Stimulated activated naive CD8-positive, alpha-beta T cell treated with anti-CD3 and anti-CD28 coated beads, Interleukin-15, Interleukin-2, amounts not matched to agents 100 ng/mL and 50 ng/mL, for 24 hours (primary cell): ENCODE data around the gene DHX35.

Source experiments
- H3K27ac Mint-ChIP-seq: one replicate; pipeline ENCODE4 v1.8.0; 2021; ENCODE audit warnings: mild to moderate bottlenecking, mixed read lengths
- H3K27me3 Mint-ChIP-seq: one replicate; pipeline ENCODE4 v1.8.0; 2021; ENCODE audit warnings: mixed read lengths
- H3K36me3 Mint-ChIP-seq: one replicate; pipeline ENCODE4 v1.8.0; 2021; ENCODE audit warnings: low read depth, mixed read lengths
- H3K4me1 Mint-ChIP-seq: one replicate; pipeline ENCODE4 v1.8.0; 2021; ENCODE audit warnings: low read depth, mixed read lengths
- H3K4me3 Mint-ChIP-seq: one replicate; pipeline ENCODE4 v1.8.0; 2021; ENCODE audit warnings: mild to moderate bottlenecking, mixed read lengths
- H3K9me3 Mint-ChIP-seq: one replicate; pipeline ENCODE4 v1.8.0; 2021; ENCODE audit warnings: mixed read lengths

The DHX35 gene

DNA sequence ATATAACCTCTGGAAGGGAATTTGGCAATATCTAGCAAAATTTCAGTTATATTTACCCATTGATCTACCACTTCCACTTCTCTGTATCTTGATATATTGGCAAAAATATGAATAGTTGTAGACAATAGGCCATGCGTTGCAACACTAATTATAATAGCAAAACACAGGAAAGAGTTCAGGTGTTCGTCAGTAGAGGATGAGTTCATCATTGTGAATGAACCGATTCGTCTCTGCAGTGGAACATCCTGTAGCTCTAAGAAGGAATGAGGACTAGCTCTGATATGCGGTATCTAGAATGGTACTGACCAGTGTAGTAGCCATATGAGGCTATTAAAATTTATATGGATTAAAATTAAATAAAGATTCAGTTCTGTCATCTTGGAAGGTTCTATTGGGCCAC lies 27.6 kb upstream of the DHX35 start:
- Mint-ChIP-seq H3K27ac (no peak overlapping the region), H3K27me3 (no peaks in the 10 kb centered on the region), H3K36me3 (peaks cover 12% of the 10 kb centered on the region), H3K9me3 (no peaks in the 10 kb centered on the region), H3K4me1 (peaks cover 6% of the 10 kb centered on the region), H3K4me3 (no peak overlapping the region)

DNA sequence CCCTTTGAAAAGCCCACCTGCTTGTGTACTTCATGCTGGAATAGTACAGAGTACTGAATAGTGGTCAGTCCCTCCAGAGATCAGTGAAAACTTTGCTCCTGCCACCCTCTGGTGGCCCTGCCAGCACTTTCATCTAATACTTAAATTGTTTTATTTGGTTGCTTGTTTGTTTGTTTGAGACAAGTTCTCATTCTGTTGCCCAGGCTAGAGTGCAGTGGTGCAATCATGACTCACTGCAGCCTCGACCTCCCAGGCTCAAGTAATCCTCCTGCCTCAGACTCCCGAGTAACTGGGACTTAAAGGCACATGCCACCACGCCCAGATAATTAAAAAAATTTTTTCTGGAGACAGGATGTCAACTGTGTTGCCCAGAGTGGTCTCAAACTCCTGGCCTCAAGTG lies 26.9 kb upstream of the DHX35 start:
- no peaks in the 10 kb centered on the region for H3K4me1 Mint-ChIP-seq
- peaks cover 14% of the 10 kb centered on the region for H3K36me3 Mint-ChIP-seq
- no peak overlapping the region for H3K4me3 Mint-ChIP-seq
- no peaks in the 10 kb centered on the region for H3K27me3 Mint-ChIP-seq
- H3K9me3 Mint-ChIP-seq, result no peaks in the 10 kb centered on the region
- no peak overlapping the region for H3K27ac Mint-ChIP-seq

DNA sequence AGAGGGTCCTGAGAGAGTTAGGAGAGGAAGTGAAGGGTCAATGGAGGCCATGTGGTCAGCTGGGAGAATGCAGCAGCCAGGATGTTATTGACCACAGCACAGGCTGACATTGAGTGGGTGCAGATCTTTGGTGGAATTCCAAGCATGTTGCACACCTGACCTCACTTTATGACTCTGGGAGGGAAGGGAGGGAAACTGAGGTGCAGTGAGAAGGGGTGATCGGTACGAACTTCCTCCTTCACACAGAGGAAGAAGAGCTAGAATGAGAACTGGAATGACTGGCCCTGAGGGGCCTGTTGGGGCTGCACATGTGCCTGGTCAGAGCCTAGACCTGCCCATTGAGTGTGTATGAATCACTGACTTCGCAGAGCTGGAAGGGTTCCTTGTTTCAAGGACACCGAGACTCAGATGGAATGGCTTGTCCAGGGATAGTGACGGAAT lies 26.2 kb upstream of the DHX35 start:
- Mint-ChIP-seq H3K4me1 (no peaks in the 10 kb centered on the region), H3K27ac (no peak overlapping the region), H3K36me3 (peaks cover 15% of the 10 kb centered on the region), H3K27me3 (no peaks in the 10 kb centered on the region), H3K4me3 (no peak overlapping the region), H3K9me3 (no peaks in the 10 kb centered on the region)

DNA sequence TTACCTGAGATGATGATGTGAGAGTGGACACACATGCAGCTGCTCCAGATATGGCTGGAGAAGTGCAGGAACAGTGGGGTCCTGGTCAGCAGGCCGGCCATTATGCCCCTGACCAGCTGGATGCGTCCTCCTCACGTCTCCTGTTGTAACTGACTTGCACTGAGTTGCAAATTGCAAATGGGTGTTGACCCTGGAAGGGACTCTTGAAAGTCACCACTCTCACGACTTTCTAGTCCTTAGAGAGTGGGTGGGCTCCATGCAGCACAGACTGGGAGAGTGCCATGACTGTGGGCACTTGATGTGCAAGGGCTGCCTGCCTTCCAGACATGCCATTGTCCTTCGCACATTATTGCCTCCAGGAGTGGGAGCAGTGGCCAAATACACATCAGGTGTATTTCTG lies 25.1 kb upstream of the DHX35 start:
- no peaks in the 10 kb centered on the region for H3K27me3 Mint-ChIP-seq
- no peak overlapping the region for H3K27ac Mint-ChIP-seq
- H3K36me3 Mint-ChIP-seq, result peaks cover 25% of the 10 kb centered on the region
- H3K4me3 Mint-ChIP-seq, result no peak overlapping the region
- H3K4me1 Mint-ChIP-seq, result no peaks in the 10 kb centered on the region
- H3K9me3 Mint-ChIP-seq, result no peaks in the 10 kb centered on the region

DNA sequence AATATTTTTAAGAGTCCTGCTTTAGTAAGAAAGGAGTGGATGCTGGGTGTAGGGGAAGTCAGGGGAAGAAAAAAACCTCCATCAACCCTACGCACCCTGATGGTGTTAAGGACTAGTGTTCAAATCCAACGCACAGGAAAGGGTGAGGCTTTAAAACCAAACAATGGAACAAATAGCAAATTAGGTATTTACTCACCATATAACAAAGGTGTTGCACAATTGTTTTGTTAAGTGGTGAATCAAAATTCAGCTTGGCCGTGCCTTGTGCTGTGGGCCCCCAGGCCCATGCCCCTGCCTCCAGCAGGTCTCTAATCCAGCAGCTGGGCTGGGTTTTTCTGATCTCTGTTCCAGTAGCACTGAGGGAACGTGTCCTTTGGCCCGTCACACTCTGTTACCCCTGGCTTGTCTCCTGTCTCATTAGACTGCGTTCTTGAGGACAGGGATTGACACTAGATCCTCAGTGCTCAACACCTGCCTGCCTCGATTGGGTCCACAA lies 24.1 kb upstream of the DHX35 start:
- Mint-ChIP-seq H3K27me3 (no peaks in the 10 kb centered on the region), H3K4me1 (no peaks in the 10 kb centered on the region), H3K36me3 (peaks cover 35% of the 10 kb centered on the region), H3K4me3 (no peak overlapping the region), H3K27ac (no peak overlapping the region), H3K9me3 (no peaks in the 10 kb centered on the region)

DNA sequence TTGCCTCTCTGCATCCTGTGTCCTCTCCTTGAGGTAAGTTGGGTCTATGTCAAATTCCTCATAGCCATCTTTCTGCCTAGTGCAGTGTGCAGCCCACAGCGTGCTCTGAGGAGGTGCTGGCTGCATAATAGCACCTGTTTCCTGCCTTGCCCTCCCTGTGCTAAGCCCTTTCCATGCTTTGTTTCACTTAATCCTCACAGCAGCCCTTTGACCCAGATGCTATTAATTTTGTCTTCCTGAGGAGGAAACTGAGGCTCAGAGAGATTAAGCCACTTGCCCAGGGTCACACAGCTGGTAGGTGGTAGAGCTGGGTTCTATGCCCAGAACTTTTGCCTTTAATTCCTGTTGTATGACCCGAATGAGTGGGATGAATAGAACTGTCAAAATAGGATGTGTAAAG lies 22.5 kb upstream of the DHX35 start:
- Mint-ChIP-seq H3K27me3 (no peaks in the 10 kb centered on the region), H3K36me3 (peaks cover 42% of the 10 kb centered on the region)

DNA sequence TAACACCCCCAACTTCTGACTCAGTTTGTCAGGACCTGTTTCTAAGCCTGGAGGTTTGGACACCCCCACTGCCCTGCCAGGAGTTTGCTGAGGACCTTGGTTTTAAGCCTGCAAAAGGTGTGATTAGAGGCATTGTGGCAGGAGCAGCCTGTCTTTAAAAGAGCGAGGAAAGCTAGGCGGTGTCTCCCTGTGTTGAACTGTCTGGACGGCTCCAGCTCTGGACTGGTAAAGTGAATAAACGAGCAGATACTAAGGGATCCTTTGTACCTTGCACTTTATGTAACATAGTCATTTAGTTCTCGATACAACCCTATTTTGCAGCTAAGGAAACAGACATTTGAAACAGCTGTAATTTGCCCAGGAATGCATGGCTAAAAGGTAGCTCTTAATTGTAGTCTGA lies 21.5 kb upstream of the DHX35 start:
- Mint-ChIP-seq H3K27ac (no peak overlapping the region), H3K27me3 (no peaks in the 10 kb centered on the region), H3K36me3 (peaks cover 42% of the 10 kb centered on the region), H3K4me1 (no peaks in the 10 kb centered on the region), H3K9me3 (no peaks in the 10 kb centered on the region), H3K4me3 (no peak overlapping the region)

More for the DNA sequence above, 22.5 kb upstream of the DHX35 start:
- Mint-ChIP-seq H3K4me3 (no peak overlapping the region), H3K4me1 (no peaks in the 10 kb centered on the region), H3K9me3 (no peaks in the 10 kb centered on the region), H3K27ac (no peak overlapping the region)

DNA sequence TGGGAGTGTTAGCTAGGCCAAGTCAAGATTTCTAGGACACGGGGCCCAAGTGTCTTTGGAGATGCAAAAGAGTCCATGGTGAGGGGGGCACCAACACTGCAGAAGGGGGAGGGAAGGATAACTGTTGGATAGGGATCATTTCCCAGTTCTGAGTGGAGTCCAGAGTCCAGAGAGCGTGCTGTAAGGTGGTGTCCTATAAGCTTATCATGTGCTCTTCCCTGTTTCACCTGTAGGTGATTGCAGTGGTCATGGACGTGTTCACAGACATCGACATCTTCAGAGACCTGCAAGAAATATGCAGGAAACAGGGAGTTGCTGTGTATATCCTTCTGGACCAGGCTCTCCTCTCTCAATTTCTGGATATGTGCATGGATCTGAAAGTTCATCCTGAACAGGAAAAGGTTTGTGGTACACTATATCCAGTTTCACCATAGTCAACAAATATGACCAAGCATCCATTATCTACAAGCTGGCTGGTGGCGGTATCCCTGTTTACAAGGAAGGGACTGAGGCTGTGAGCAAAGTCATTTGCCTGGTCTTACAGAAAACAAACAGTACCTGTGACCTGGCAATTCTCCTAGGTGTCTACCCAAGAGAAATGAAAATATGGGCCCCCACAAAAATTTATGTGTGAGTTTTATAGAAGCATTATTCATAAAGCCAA lies 20.3 kb upstream of the DHX35 start:
- H3K4me3 Mint-ChIP-seq, result no peak overlapping the region
- no peaks in the 10 kb centered on the region for H3K9me3 Mint-ChIP-seq
- H3K36me3 Mint-ChIP-seq, result peaks cover 49% of the 10 kb centered on the region
- H3K27ac Mint-ChIP-seq, result no peak overlapping the region
- H3K4me1 Mint-ChIP-seq, result no peaks in the 10 kb centered on the region
- no peaks in the 10 kb centered on the region for H3K27me3 Mint-ChIP-seq

DNA sequence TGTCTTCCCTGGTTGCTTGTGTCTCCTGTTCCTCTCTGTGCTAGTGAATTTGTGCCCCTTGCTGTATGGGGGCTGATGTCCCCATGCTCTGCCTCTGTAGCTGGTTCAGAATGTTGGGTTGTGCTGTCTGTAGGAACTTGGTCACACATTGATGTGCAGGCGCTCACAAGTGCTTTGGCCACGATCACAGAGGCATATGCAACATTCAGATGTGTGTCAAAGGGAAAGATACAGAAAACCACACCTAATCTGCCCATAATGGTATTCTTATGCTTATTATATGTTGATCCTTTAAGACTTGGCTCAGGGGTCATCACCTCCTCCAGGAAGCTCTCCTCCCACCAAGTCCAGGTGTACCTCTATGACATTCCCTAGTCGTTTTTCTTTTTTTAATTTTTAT lies 17.1 kb upstream of the DHX35 start:
- no peaks in the 10 kb centered on the region for H3K9me3 Mint-ChIP-seq
- peaks cover 54% of the 10 kb centered on the region for H3K36me3 Mint-ChIP-seq

DNA sequence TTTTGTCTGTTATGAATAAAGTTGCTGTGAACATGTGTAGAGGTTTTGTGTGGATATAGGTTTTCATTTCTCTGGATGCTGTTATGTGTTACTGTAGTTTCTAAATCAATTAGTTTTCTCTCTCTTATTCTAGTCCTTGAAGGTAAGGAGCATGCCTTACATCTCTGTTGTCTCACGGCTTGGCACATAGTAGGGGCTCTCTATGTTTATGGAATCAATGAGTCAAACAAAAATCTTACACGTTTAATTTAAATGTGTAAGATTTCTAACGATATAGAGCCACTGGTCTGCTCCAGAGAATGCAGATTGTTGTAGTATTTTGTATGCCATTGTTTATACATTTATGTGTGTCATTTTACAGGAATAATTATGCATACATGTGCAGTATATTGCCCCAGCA lies 15.3 kb upstream of the DHX35 start:
- no peaks in the 10 kb centered on the region for H3K4me1 Mint-ChIP-seq
- H3K4me3 Mint-ChIP-seq, result no peak overlapping the region
- H3K9me3 Mint-ChIP-seq, result no peaks in the 10 kb centered on the region
- peaks cover 55% of the 10 kb centered on the region for H3K36me3 Mint-ChIP-seq
- H3K27me3 Mint-ChIP-seq, result no peaks in the 10 kb centered on the region
- no peak overlapping the region for H3K27ac Mint-ChIP-seq

More for the DNA sequence above, 17.1 kb upstream of the DHX35 start:
- Mint-ChIP-seq H3K27ac (no peak overlapping the region), H3K27me3 (no peaks in the 10 kb centered on the region), H3K4me3 (no peak overlapping the region), H3K4me1 (no peaks in the 10 kb centered on the region)

DNA sequence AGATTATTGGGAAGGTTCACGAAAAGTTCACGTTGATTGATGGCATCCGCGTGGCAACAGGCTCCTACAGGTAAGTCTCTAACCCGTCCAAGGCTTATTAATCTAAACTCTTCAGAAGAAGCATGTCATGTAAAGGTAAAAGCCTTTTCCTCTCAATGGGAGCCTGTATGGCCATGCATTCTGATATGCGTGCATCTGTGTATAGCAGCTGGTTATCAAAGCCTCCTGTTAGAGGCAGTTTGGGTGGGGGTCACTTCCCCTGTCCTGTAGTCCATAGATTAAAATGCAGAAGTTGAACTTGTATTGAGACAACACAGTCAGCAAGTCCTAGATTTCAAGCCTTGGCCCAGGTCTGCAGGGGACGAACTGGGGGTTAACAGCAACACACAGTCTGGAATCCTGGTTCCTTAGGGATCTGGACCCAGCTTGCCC lies 14.2 kb upstream of the DHX35 start:
- no peaks in the 10 kb centered on the region for H3K9me3 Mint-ChIP-seq
- H3K4me1 Mint-ChIP-seq, result no peaks in the 10 kb centered on the region
- H3K36me3 Mint-ChIP-seq, result peaks cover 52% of the 10 kb centered on the region
- H3K27ac Mint-ChIP-seq, result no peak overlapping the region
- H3K27me3 Mint-ChIP-seq, result no peaks in the 10 kb centered on the region
- H3K4me3 Mint-ChIP-seq, result no peak overlapping the region

DNA sequence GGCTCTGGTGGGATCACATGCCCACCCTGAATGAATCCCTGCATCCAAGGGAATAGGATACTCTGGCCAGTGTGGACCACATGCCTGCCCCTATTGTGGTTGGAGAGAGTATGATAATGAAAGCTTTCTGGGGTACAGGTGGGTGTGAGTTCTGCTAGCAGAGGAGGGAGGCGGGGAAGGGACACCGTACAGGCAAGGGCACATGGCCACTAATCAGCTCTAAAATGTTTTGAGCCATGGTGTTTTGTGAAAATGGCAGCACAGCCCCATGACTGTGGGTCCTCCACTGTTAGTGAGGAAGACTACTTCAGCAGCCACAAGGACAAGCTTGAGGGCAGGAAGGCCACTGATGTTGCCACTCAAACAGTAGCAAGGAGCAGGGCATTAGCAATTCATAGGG lies 11.9 kb upstream of the DHX35 start:
- Mint-ChIP-seq H3K4me1 (no peaks in the 10 kb centered on the region), H3K27ac (no peak overlapping the region), H3K27me3 (no peaks in the 10 kb centered on the region), H3K4me3 (no peak overlapping the region), H3K36me3 (peaks cover 45% of the 10 kb centered on the region), H3K9me3 (no peaks in the 10 kb centered on the region)

DNA sequence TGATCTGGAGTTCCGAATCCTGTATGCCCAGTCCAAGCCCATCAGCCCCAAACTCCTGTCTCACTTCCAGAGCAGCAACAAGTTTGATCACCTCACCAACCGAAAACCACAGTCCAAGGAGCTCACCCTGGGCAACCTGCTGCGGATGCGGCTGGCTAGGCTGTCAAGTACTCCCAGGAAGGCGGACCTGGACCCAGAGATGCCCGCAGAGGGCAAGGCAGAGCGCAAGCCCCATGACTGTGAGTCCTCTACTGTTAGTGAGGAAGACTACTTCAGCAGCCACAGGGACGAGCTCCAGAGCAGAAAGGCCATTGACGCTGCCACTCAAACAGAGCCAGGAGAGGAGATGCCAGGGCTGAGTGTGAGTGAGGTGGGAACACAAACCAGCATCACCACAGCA lies 10.5 kb upstream of the DHX35 start:
- no peak overlapping the region for H3K4me3 Mint-ChIP-seq
- no peaks in the 10 kb centered on the region for H3K9me3 Mint-ChIP-seq
- H3K4me1 Mint-ChIP-seq, result no peaks in the 10 kb centered on the region
- no peaks in the 10 kb centered on the region for H3K27me3 Mint-ChIP-seq
- no peak overlapping the region for H3K27ac Mint-ChIP-seq
- H3K36me3 Mint-ChIP-seq, result peaks cover 39% of the 10 kb centered on the region

DNA sequence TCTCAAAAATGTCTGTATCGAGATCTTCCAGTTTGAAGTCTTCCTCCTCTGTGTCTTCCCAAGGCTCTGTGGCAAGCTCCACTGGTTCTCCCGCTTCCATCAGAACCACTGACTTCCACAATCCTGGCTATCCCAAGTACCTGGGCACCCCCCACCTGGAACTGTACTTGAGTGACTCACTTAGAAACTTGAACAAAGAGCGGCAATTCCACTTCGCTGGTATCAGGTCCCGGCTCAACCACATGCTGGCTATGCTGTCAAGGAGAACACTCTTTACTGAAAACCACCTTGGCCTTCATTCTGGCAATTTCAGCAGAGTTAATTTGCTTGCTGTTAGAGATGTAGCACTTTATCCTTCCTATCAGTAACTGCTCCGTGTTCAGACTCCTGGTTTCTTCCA lies 10.0 kb upstream of the DHX35 start:
- no peaks in the 10 kb centered on the region for H3K4me1 Mint-ChIP-seq
- no peaks in the 10 kb centered on the region for H3K27me3 Mint-ChIP-seq
- peaks cover 34% of the 10 kb centered on the region for H3K36me3 Mint-ChIP-seq
- no peaks in the 10 kb centered on the region for H3K9me3 Mint-ChIP-seq
- H3K27ac Mint-ChIP-seq, result no peak overlapping the region
- no peak overlapping the region for H3K4me3 Mint-ChIP-seq

DNA sequence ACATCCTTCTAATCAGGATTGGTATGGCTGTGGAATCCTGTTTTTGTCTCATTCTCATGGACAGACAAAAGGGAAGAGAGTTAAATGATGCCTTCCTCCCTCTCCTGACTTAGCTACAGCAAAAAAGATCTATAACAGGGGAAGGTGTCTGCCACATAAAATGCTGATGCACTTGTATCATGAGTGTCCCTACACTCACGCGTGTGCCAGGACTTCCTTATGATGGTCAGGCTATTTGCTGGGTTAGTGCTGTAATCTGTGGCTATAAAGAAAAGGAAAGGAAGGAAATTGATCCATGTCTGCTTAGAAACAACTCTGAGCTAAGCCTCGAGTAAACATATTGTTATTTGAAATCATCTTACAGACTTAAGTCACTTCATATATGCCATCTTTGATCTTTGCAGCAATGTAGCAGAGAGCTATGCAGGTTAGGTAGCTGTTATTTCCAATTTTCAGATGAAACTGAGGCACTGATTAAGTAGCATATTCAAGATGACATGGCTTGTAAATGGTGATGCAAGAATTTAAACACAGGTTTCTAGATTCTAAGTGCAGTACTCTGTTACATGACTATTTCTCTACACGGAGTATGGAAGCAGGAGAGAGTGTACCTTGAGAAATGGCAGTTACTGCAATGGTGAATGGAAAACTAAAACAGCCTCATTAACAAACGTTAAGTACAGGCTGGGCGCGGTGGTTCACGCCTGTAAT lies 8.4 kb upstream of the DHX35 start:
- Mint-ChIP-seq H3K27me3 (no peaks in the 10 kb centered on the region), H3K27ac (no peak overlapping the region), H3K4me3 (no peak overlapping the region), H3K9me3 (no peaks in the 10 kb centered on the region), H3K36me3 (peaks cover 19% of the 10 kb centered on the region), H3K4me1 (no peaks in the 10 kb centered on the region)
